Trophoblast cell (in vitro differentiated cells and primary cell): ENCODE measurements around the gene SIL1.

Experiments
- DNase-seq, 2 donors: peaks; one replicate each; pipeline ENCODE4 v3.0.0-alpha.2; 2016
- H2AFZ ChIP-seq: 2 replicates; pipeline ENCODE4 v1.6.1; 2013; ENCODE audit warnings: low read length, moderate library complexity, mild to moderate bottlenecking; ENCODE audit not compliant: insufficient read depth, poor library complexity
- H2AK5ac ChIP-seq: 2 replicates; pipeline ENCODE4 v1.6.1; 2013; ENCODE audit warnings: mild to moderate bottlenecking, low read length
- H2BK120ac ChIP-seq: 2 replicates; pipeline ENCODE4 v1.6.1; 2013; ENCODE audit warnings: low read length, mild to moderate bottlenecking, moderate library complexity; ENCODE audit not compliant: insufficient read depth, poor library complexity
- H2BK12ac ChIP-seq: 2 replicates; pipeline ENCODE4 v1.6.1; 2013; ENCODE audit warnings: mild to moderate bottlenecking, low read length, moderate library complexity
- H2BK5ac ChIP-seq: 2 replicates; pipeline ENCODE4 v1.6.1; 2013; ENCODE audit warnings: low read length, low read depth, moderate library complexity, mild to moderate bottlenecking; ENCODE audit not compliant: poor library complexity
- H3K14ac ChIP-seq: 2 replicates; pipeline ENCODE4 v1.6.1; 2013; ENCODE audit warnings: mild to moderate bottlenecking, low read length
- H3K18ac ChIP-seq: 2 replicates; pipeline ENCODE4 v1.6.1; 2013; ENCODE audit warnings: mild to moderate bottlenecking, low read length
- H3K23ac ChIP-seq: 2 replicates; pipeline ENCODE4 v1.6.1; 2013; ENCODE audit warnings: low read length
- H3K27ac ChIP-seq: 2 replicates; pipeline ENCODE4 v1.5.1; 2013; ENCODE audit warnings: low read depth, mild to moderate bottlenecking, inconsistent platforms, low read length, moderate library complexity
- H3K27me3 ChIP-seq: 2 replicates; pipeline ENCODE4 v1.6.1; 2013; ENCODE audit warnings: inconsistent platforms, mild to moderate bottlenecking, low read length, moderate library complexity; ENCODE audit not compliant: insufficient read depth
- H3K36me3 ChIP-seq, 2 experiments: 1 replicate in 1 of 2; 2 replicates in 1 of 2; pipeline ENCODE4 v1.6.1; 2013; ENCODE audit warnings: low read length in 2 of 2, mild to moderate bottlenecking in 2 of 2, moderate library complexity in 1 of 2; ENCODE audit not compliant: insufficient read depth in 2 of 2, control insufficient read depth in 1 of 2
- H3K4ac ChIP-seq: 2 replicates; pipeline ENCODE4 v1.6.1; 2013; ENCODE audit warnings: low read depth, mild to moderate bottlenecking, low read length, moderate library complexity
- H3K4me1 ChIP-seq, 2 experiments: 1 replicate in 1 of 2; 2 replicates in 1 of 2; pipeline ENCODE4 v1.6.1; 2013; ENCODE audit warnings: low read length in 2 of 2, mild to moderate bottlenecking in 2 of 2, moderate library complexity in 1 of 2; ENCODE audit not compliant: insufficient read depth in 2 of 2, control insufficient read depth in 1 of 2
- H3K4me2 ChIP-seq: 2 replicates; pipeline ENCODE4 v1.6.1; 2013; ENCODE audit warnings: inconsistent platforms, mild to moderate bottlenecking, low read length, moderate library complexity
- H3K4me3 ChIP-seq: 2 replicates; pipeline ENCODE4 v1.5.1; 2013; ENCODE audit warnings: mild to moderate bottlenecking, low read depth, low read length, inconsistent platforms
- H3K79me1 ChIP-seq: one replicate; pipeline ENCODE4 v1.6.1; 2013; ENCODE audit warnings: low read length
- H3K79me2 ChIP-seq: 2 replicates; pipeline ENCODE4 v1.6.1; 2013; ENCODE audit warnings: low read length, mild to moderate bottlenecking; ENCODE audit not compliant: control insufficient read depth, insufficient read depth, poor library complexity
- H3K9ac ChIP-seq: 2 replicates; pipeline ENCODE4 v1.6.1; 2013; ENCODE audit warnings: mild to moderate bottlenecking, low read length
- H3K9me3 ChIP-seq: 2 replicates; pipeline ENCODE4 v1.6.1; 2013; ENCODE audit warnings: low read depth, mild to moderate bottlenecking, control low read depth, inconsistent platforms, low read length; ENCODE audit not compliant: insufficient read depth
- H4K12ac ChIP-seq: 2 replicates; pipeline ENCODE4 v1.6.1; 2013; ENCODE audit warnings: low read depth, mild to moderate bottlenecking, low read length, moderate library complexity
- H4K8ac ChIP-seq: 2 replicates; pipeline ENCODE4 v1.6.1; 2013; ENCODE audit warnings: low read depth, mild to moderate bottlenecking, low read length, moderate library complexity
- H4K91ac ChIP-seq: one replicate; pipeline ENCODE4 v1.6.1; 2013; ENCODE audit warnings: low read depth, mild to moderate bottlenecking, low read length, moderate library complexity
- WGBS: extraction: QIAGEN DNeasy Blood & Tissue Kit; methylation state at CpG from one replicate; pipeline ENCODE4 v1.1.7; 2013; ENCODE audit warnings: missing lambda C conversion rate; ENCODE audit not compliant: insufficient read length, insufficient coverage; ENCODE audit errors: extremely low coverage; 5-methylcytosine and 5-hydroxymethylcytosine counted together

Gene SIL1

GRCh38 chr5:139043157-139043905 is 154.8 kb downstream of the SIL1 start:
- Histone ChIP-seq H2BK120ac (no peak overlapping the region), H3K9me3 (no peaks in the 10 kb centered on the region), H4K12ac (no peak overlapping the region), H3K4me2 (no peak overlapping the region), H3K27ac (no peak overlapping the region), H2BK5ac (no peak overlapping the region), H2AK5ac (no peak overlapping the region), H3K23ac (no peak overlapping the region), H3K79me2 (no peaks in the 10 kb centered on the region), H3K4ac (no peak overlapping the region), H3K18ac (no peak overlapping the region), H3K4me1 (no peaks in the 10 kb centered on the region), H3K14ac (no peak overlapping the region), H3K4me3 (no peak overlapping the region), H4K8ac (no peak overlapping the region), H3K9ac (no peak overlapping the region), H2BK12ac (no peak overlapping the region), H3K36me3 (no peaks in the 10 kb centered on the region), H4K91ac (no peak overlapping the region), H3K79me1 (no peaks in the 10 kb centered on the region), H3K27me3 (no peaks in the 10 kb centered on the region), H2AFZ (no peak overlapping the region)
- DNase-seq, result no peak
- WGBS, result no CpG with 5 or more reads among the region's 4 CpGs

GRCh38 chr5:139040081-139040480 is 158.1 kb downstream of the SIL1 start:
- no peak overlapping the region for H3K4ac ChIP-seq
- H2AK5ac ChIP-seq, result no peak overlapping the region
- H2BK12ac ChIP-seq, result no peak overlapping the region
- H4K91ac ChIP-seq, result no peak overlapping the region
- H4K8ac ChIP-seq, result no peak overlapping the region
- H3K9me3 ChIP-seq, result no peaks in the 10 kb centered on the region
- WGBS, result no CpG with 5 or more reads among the region's 1 CpG
- no peaks in the 10 kb centered on the region for H3K79me2 ChIP-seq
- H2BK120ac ChIP-seq, result no peak overlapping the region
- no peaks in the 10 kb centered on the region for H3K4me1 ChIP-seq
- H3K79me1 ChIP-seq, result no peaks in the 10 kb centered on the region
- no peak overlapping the region for H4K12ac ChIP-seq
- H3K9ac ChIP-seq, result no peak overlapping the region
- DNase-seq, result no peak
- H3K18ac ChIP-seq, result no peak overlapping the region
- H3K27ac ChIP-seq, result no peak overlapping the region
- no peak overlapping the region for H3K23ac ChIP-seq
- H3K4me3 ChIP-seq, result no peak overlapping the region
- H3K36me3 ChIP-seq, result no peaks in the 10 kb centered on the region
- H2AFZ ChIP-seq, result no peak overlapping the region
- H3K4me2 ChIP-seq, result no peak overlapping the region
- no peak overlapping the region for H2BK5ac ChIP-seq
- H3K14ac ChIP-seq, result no peak overlapping the region
- H3K27me3 ChIP-seq, result no peaks in the 10 kb centered on the region

GRCh38 chr5:139038613-139039305 is 159.4 kb downstream of the SIL1 start:
- H4K8ac ChIP-seq, result no peak overlapping the region
- no peaks in the 10 kb centered on the region for H3K79me2 ChIP-seq
- no peaks in the 10 kb centered on the region for H3K4me1 ChIP-seq
- H3K79me1 ChIP-seq, result no peaks in the 10 kb centered on the region
- no peak overlapping the region for H3K4ac ChIP-seq
- H3K18ac ChIP-seq, result no peak overlapping the region
- no peak for DNase-seq
- no peak overlapping the region for H3K9ac ChIP-seq
- no peaks in the 10 kb centered on the region for H3K36me3 ChIP-seq
- H3K4me2 ChIP-seq, result no peak overlapping the region
- no peak overlapping the region for H4K91ac ChIP-seq
- H3K9me3 ChIP-seq, result no peaks in the 10 kb centered on the region
- no peak overlapping the region for H2BK12ac ChIP-seq
- H3K23ac ChIP-seq, result no peak overlapping the region
- H3K14ac ChIP-seq, result no peak overlapping the region
- no peak overlapping the region for H4K12ac ChIP-seq
- H3K27me3 ChIP-seq, result no peaks in the 10 kb centered on the region
- no CpG with 5 or more reads among the region's 7 CpGs for WGBS
- no peak overlapping the region for H2BK5ac ChIP-seq
- H2AK5ac ChIP-seq, result no peak overlapping the region
- H3K27ac ChIP-seq, result no peak overlapping the region
- H2AFZ ChIP-seq, result no peak overlapping the region
- no peak overlapping the region for H3K4me3 ChIP-seq
- no peak overlapping the region for H2BK120ac ChIP-seq

GRCh38 chr5:139037732-139038131 is 160.4 kb downstream of the SIL1 start:
- H3K79me1 ChIP-seq, result no peaks in the 10 kb centered on the region
- no peak overlapping the region for H2BK120ac ChIP-seq
- H3K27me3 ChIP-seq, result no peaks in the 10 kb centered on the region
- H3K14ac ChIP-seq, result no peak overlapping the region
- no peak overlapping the region for H4K8ac ChIP-seq
- no peak overlapping the region for H2AK5ac ChIP-seq
- H3K4me3 ChIP-seq, result no peak overlapping the region
- no peak overlapping the region for H3K23ac ChIP-seq
- H3K4me2 ChIP-seq, result no peak overlapping the region
- DNase-seq, result no peak
- no peak overlapping the region for H4K91ac ChIP-seq
- no peak overlapping the region for H2BK12ac ChIP-seq
- no peak overlapping the region for H3K27ac ChIP-seq
- H3K4me1 ChIP-seq, result no peaks in the 10 kb centered on the region
- no CpG with 5 or more reads among the region's 3 CpGs for WGBS
- H3K18ac ChIP-seq, result no peak overlapping the region
- no peaks in the 10 kb centered on the region for H3K9me3 ChIP-seq
- no peaks in the 10 kb centered on the region for H3K79me2 ChIP-seq
- no peak overlapping the region for H3K9ac ChIP-seq
- no peak overlapping the region for H2AFZ ChIP-seq
- H2BK5ac ChIP-seq, result no peak overlapping the region
- H3K36me3 ChIP-seq, result no peaks in the 10 kb centered on the region
- H4K12ac ChIP-seq, result no peak overlapping the region
- H3K4ac ChIP-seq, result no peak overlapping the region
